Measurements from ENCODE around the gene STC2. TPM values are rescaled to one million over a fixed set of nuclear protein-coding genes. Genes with fewer than 3 reads are reported as not detected.

The STC2 gene
- total RNA-seq, 1 experiment from 2014 or later: 57.0 TPM

DNA sequence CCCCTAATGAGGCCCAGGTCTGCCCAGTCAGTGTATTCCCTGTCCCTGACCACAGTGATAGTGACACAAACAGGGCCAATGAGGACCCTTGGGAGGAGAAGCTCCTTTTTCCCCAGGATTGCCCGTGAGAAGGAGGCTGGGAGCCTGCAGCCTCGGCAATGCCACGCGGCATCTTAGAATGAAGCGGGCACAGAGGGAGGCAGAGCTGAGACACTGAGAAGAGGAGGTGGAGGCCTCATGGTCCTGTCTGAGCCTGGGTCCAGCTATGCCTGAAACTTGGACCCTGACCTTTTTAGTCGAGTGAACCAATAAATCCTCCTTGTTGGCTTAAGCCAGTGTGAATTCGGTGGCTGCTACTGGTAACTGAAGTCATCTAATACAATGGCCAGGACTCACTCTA lies 28.4 kb downstream of the STC2 start (continued):
- no peak for TF ChIP-seq NFE2L1 (CRISPR knock-in tag; IDR thresholded peaks at IDR 0.05)
- TF ChIP-seq, protein P1, sequence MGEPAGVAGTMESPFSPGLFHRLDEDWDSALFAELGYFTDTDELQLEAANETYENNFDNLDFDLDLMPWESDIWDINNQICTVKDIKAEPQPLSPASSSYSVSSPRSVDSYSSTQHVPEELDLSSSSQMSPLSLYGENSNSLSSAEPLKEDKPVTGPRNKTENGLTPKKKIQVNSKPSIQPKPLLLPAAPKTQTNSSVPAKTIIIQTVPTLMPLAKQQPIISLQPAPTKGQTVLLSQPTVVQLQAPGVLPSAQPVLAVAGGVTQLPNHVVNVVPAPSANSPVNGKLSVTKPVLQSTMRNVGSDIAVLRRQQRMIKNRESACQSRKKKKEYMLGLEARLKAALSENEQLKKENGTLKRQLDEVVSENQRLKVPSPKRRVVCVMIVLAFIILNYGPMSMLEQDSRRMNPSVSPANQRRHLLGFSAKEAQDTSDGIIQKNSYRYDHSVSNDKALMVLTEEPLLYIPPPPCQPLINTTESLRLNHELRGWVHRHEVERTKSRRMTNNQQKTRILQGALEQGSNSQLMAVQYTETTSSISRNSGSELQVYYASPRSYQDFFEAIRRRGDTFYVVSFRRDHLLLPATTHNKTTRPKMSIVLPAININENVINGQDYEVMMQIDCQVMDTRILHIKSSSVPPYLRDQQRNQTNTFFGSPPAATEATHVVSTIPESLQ (CRISPR knock-in tag; IDR thresholded peaks at IDR 0.05): no peak
- no peak for TF ChIP-seq RELA (CRISPR knock-in tag; IDR thresholded peaks at IDR 0.05; ENCODE audit: borderline replicate concordance)

GRCh38 chr5:173298213-173298926 lies 29.8 kb downstream of the STC2 start:
- no peaks in the 10 kb centered on the region for H3K9me3 Mint-ChIP-seq
- peaks cover 58% of the 10 kb centered on the region for H3K4me1 Mint-ChIP-seq
- no peak overlapping the region for H3K4me3 Mint-ChIP-seq
- TF ChIP-seq MYBL2 (CRISPR knock-in tag; IDR thresholded peaks at IDR 0.05) (no peak), ELF4 (CRISPR knock-in tag; IDR thresholded peaks at IDR 0.05; ENCODE audit: low read depth) (no peak), MXD4 (CRISPR knock-in tag; IDR thresholded peaks at IDR 0.05; ENCODE audit: borderline replicate concordance) (no peak), FOXJ3 (CRISPR knock-in tag; IDR thresholded peaks at IDR 0.05; ENCODE audit: borderline replicate concordance) (no peak), MAX (CRISPR knock-in tag; IDR thresholded peaks at IDR 0.05) (no peak), ZNF671 (CRISPR knock-in tag; IDR thresholded peaks at IDR 0.05) (no peak), ZBTB43 (CRISPR knock-in tag; IDR thresholded peaks at IDR 0.05) (no peak), ATF2 (CRISPR knock-in tag; IDR thresholded peaks at IDR 0.05; ENCODE audit: borderline replicate concordance, low read depth) (no peak), NR1H2 (CRISPR knock-in tag; IDR thresholded peaks at IDR 0.05) (no peak), ZBTB21 (CRISPR knock-in tag; IDR thresholded peaks at IDR 0.05; ENCODE audit: borderline replicate concordance) (no peak), EMX1 (CRISPR knock-in tag; IDR thresholded peaks at IDR 0.05) (no peak)
- TF ChIP-seq, protein P2, sequence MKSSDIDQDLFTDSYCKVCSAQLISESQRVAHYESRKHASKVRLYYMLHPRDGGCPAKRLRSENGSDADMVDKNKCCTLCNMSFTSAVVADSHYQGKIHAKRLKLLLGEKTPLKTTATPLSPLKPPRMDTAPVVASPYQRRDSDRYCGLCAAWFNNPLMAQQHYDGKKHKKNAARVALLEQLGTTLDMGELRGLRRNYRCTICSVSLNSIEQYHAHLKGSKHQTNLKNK (CRISPR knock-in tag; IDR thresholded peaks at IDR 0.05): no peak
- TF ChIP-seq, protein P3, sequence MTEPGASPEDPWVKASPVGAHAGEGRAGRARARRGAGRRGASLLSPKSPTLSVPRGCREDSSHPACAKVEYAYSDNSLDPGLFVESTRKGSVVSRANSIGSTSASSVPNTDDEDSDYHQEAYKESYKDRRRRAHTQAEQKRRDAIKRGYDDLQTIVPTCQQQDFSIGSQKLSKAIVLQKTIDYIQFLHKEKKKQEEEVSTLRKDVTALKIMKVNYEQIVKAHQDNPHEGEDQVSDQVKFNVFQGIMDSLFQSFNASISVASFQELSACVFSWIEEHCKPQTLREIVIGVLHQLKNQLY (CRISPR knock-in tag; IDR thresholded peaks at IDR 0.05): no peak
- TF ChIP-seq, protein P4, sequence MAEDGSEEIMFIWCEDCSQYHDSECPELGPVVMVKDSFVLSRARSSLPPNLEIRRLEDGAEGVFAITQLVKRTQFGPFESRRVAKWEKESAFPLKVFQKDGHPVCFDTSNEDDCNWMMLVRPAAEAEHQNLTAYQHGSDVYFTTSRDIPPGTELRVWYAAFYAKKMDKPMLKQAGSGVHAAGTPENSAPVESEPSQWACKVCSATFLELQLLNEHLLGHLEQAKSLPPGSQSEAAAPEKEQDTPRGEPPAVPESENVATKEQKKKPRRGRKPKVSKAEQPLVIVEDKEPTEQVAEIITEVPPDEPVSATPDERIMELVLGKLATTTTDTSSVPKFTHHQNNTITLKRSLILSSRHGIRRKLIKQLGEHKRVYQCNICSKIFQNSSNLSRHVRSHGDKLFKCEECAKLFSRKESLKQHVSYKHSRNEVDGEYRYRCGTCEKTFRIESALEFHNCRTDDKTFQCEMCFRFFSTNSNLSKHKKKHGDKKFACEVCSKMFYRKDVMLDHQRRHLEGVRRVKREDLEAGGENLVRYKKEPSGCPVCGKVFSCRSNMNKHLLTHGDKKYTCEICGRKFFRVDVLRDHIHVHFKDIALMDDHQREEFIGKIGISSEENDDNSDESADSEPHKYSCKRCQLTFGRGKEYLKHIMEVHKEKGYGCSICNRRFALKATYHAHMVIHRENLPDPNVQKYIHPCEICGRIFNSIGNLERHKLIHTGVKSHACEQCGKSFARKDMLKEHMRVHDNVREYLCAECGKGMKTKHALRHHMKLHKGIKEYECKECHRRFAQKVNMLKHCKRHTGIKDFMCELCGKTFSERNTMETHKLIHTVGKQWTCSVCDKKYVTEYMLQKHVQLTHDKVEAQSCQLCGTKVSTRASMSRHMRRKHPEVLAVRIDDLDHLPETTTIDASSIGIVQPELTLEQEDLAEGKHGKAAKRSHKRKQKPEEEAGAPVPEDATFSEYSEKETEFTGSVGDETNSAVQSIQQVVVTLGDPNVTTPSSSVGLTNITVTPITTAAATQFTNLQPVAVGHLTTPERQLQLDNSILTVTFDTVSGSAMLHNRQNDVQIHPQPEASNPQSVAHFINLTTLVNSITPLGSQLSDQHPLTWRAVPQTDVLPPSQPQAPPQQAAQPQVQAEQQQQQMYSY (CRISPR knock-in tag; IDR thresholded peaks at IDR 0.05): no peak
- TF ChIP-seq, protein P5, sequence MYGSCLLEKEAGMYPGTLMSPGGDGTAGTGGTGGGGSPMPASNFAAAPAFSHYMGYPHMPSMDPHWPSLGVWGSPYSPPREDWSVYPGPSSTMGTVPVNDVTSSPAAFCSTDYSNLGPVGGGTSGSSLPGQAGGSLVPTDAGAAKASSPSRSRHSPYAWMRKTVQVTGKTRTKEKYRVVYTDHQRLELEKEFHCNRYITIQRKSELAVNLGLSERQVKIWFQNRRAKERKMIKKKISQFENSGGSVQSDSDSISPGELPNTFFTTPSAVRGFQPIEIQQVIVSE (CRISPR knock-in tag; IDR thresholded peaks at IDR 0.05; ENCODE audit: borderline replicate concordance): no peak
- TF ChIP-seq, protein P1 (CRISPR knock-in tag; IDR thresholded peaks at IDR 0.05): no peak
- no peaks in the 10 kb centered on the region for H3K36me3 Mint-ChIP-seq
- DNase-seq (ENCODE audit: low spot score): no peak
- ATAC-seq: no peak
- ChIA-PET POLR2A (interaction anchor here (1.1 to 7.5 kb wide), 2 partner anchors 18 to 30 kb away, joined by 4 to 55 read pairs; partner anchors contain the start of gene STC2), CTCF (interaction anchor here (0.6 to 7.7 kb wide), 4 partner anchors 8 to 339 kb away, joined by 3 to 169 read pairs (median 8); partner anchors contain the start of genes RPL26L1 and STC2)
- no peak overlapping the region for H3K27ac Mint-ChIP-seq
- peaks cover 24% of the 10 kb centered on the region for H3K27me3 Mint-ChIP-seq (ENCODE audit: low read depth)

All from WTC11 (cell line).